GM12864 (cell line): ENCODE results near the gene CASQ2.

Source experiments
- DNase-seq: peaks from one replicate; pipeline ENCODE4 v3.0.0-alpha.2; 2011; ENCODE audit warnings: low read depth
- H3K4me3 ChIP-seq: 2 replicates; pipeline ENCODE4 v1.5.1; 2011; ENCODE audit warnings: mild to moderate bottlenecking, low read depth, low read length, control low read depth
- TF ChIP-seq, protein P1 (sequence below): IDR thresholded peaks from 2 replicates; pipeline ENCODE4 v1.5.1; 2011; ENCODE audit warnings: low read depth, mild to moderate bottlenecking, moderate library complexity, low read length, control low read depth, inconsistent platforms; ENCODE audit errors: missing control alignments

Gene CASQ2

DNA sequence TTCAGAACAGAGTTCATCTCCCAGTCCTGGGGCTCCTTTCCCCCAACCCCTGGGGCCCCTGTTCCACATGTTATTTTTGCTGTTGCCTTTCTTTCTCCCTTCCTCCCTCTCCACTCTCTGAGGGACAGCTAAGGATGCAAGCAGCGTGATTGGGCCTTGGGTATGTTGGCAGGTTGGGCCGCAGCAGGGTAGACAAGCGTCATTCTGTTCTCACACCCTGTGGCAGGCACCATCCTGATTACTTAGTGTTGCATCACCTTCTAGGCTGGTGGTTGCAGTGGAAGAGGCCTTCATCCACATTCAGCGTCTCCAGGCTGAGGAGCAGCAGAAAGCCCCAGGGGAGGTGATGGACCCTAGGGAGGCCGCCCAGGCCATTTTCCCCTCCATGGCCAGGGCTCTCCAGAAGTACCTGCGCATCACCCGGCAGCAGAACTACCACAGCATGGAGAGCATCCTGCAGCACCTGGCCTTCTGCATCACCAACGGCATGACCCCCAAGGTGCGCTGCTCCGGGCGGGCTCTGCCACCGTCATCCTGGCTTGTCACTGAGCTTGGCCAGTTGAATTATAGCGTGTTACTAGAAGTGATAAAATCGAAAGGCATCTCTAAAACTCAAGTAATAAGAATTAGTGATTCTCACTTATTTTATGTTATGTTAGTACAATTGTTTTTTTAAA, 83.3 kb downstream of the CASQ2 start:
- no peak for DNase-seq
- TF ChIP-seq, protein P1, sequence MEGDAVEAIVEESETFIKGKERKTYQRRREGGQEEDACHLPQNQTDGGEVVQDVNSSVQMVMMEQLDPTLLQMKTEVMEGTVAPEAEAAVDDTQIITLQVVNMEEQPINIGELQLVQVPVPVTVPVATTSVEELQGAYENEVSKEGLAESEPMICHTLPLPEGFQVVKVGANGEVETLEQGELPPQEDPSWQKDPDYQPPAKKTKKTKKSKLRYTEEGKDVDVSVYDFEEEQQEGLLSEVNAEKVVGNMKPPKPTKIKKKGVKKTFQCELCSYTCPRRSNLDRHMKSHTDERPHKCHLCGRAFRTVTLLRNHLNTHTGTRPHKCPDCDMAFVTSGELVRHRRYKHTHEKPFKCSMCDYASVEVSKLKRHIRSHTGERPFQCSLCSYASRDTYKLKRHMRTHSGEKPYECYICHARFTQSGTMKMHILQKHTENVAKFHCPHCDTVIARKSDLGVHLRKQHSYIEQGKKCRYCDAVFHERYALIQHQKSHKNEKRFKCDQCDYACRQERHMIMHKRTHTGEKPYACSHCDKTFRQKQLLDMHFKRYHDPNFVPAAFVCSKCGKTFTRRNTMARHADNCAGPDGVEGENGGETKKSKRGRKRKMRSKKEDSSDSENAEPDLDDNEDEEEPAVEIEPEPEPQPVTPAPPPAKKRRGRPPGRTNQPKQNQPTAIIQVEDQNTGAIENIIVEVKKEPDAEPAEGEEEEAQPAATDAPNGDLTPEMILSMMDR, result no peak
- no peak overlapping the region for H3K4me3 ChIP-seq

DNA sequence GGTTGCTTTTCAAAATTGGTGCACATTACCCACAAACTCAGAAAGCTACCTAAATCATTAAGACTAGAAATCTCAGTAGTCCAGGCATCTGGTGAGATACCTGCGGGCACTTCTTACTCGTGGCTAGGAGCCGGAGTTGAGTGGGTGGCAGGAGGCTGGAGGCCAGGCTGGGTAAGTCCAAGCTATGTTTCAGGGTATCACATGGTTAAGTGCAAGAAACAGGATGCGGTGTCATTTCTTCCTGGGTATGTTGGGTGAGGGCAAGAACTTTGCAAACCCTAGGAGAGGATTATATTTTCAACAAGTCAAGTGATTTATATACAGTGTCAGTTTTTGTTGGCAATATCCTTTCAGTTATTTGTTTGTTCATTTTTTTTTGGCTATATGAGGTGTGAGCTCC, 85.7 kb downstream of the CASQ2 start:
- no peak overlapping the region for H3K4me3 ChIP-seq
- no peak for DNase-seq
- TF ChIP-seq, protein P1, result no peak

DNA sequence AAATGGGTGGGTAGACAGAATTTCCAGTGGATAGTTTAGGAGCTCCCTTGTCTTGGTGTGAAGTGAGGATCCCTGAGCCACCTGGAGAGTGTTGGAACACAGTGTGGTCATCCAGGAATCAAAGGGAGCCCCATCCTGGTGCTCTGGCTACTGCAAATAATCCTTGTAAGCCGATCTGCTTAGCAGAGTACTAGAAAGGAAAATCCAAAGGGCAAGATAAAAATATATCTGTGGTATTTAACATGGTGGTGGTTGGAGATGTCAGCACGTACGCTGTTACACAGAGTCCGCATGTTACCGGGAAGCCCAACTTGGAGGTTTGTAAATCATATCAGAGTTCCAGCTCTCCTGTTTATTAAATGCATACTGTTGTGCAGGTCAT, 87.8 kb downstream of the CASQ2 start:
- DNase-seq, result no peak
- no peak overlapping the region for H3K4me3 ChIP-seq
- TF ChIP-seq, protein P1, result no peak

DNA sequence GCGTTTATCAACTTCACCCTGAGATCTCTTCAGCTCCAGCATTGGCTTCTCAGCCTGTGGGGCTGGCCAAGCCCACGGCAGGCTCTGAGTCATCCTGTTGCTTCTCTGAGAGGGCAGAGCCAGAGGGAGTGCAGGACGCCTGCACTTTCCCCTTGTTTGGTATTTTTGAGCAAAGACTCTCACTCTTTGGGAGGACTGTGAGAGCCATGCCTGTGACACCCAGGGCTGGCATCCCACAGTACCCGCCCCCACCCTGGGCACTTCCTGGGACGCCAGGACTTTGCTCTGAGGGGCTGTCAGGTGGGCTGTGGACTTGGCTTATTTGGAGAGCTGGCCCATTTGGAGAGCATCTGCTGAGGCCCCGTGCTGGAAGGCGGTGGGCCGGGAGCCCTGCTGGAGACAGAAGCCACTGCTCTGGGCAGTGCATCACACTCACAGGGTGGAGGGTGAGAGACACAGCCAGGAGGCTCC, 89.3 kb downstream of the CASQ2 start:
- no peak for DNase-seq
- no peak overlapping the region for H3K4me3 ChIP-seq
- TF ChIP-seq, protein P1, result no peak

DNA sequence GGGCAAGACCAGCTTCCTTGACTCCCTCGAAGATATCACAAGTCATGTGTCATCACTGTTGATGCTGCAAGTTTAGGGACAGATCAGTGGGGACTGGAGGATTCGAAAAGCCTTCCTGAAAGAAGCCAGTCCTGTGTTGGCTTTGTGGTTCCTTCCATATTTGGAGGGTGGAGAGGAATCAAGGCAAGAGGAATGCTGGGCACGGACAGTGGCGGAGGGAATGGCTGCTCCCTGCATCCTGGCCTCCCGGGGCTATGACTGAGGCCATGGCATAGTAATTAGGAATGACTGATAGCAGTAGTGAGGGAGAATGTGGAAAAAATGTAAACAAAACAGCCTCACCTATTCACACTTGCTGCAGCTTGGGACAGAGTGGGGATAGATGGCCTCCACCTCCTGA, 90.4 kb downstream of the CASQ2 start:
- no peak overlapping the region for H3K4me3 ChIP-seq
- DNase-seq, result no peak
- TF ChIP-seq, protein P1, result no peak

DNA sequence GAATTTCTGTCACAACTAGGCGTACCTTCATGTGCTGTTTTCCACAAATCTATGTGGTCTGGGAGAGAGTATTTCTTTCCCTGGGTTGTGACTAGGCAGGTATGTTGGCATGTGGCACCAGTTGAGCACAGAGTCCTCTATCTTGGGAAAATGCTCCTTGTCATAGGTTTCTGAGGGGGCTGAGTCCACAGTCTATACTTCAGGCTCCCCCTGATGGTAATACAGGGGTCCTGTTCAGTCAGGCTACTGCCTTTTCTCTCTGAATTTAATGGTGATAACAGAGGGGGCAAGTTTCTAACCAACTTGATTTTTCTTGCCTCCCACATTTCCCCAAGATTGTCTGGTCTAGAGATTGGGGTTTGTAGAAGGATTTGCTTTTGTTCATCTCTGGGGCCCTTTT, 90.9 kb downstream of the CASQ2 start:
- no peak for DNase-seq
- TF ChIP-seq, protein P1, result no peak
- H3K4me3 ChIP-seq, result no peak overlapping the region

DNA sequence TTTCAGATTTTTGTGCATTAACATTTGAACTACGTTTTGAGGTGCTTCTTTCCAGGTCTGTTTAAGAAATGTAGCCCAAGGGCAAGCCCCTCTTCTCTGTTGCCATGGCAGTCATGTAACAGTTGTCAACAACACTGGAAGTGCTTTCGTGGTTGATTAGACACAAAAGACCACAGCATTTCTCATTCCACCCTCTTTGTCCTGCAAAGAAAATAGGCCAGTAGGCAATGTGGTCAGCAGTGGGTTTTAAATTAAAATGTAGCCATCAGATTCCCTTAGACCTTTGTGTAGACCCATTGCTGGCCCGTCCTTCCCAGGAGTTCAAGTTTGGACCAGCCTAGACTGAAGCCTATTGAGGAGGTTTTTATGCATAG, 91.3 kb downstream of the CASQ2 start:
- TF ChIP-seq, protein P1, result no peak
- no peak overlapping the region for H3K4me3 ChIP-seq
- no peak for DNase-seq
